ENCODE data around the gene FARP1. TPM values are rescaled to one million over a fixed set of nuclear protein-coding genes. Genes with fewer than 3 reads are reported as not detected.

FARP1 gene
- total and polyA plus RNA-seq, 3 experiments from 2014 or later: 0.16 to 0.27 (median 0.26) TPM

GRCh38 chr13:98484289-98485219, 341.7 kb downstream of the FARP1 start:
- H3K9me3 ChIP-seq (ENCODE audit: low read length): no peaks in the 10 kb centered on the region
- ChIA-PET POLR2A (interaction anchor here (0.6 to 0.8 kb wide), 3 partner anchors 79 to 93 kb away, joined by 3 read pairs; no protein-coding TSS in a partner anchor), CTCF (interaction anchor here (1.1 to 3.0 kb wide), 5 partner anchors 8 to 169 kb away, joined by 3 to 13 read pairs (median 3); no protein-coding TSS in a partner anchor)
- no peaks in the 10 kb centered on the region for H3K9me3 Mint-ChIP-seq
- peak in 4 of 5 donors; percentile 49 to 79 (median 66) for DNase-seq
- no peaks in the 10 kb centered on the region for H3K27me3 Mint-ChIP-seq
- peaks cover 74 to 94% (median 83%) of the 10 kb centered on the region in 3 donors for H3K4me1 Mint-ChIP-seq
- peaks cover 45% of the 10 kb centered on the region for H3K4me1 ChIP-seq (ENCODE audit: insufficient read depth, low read length)
- peaks cover 4% of the 10 kb centered on the region for H3K36me3 ChIP-seq (ENCODE audit: insufficient read depth, low read length)
- peaks cover 0 to 19% (median 5%) of the 10 kb centered on the region in 3 donors for H3K36me3 Mint-ChIP-seq
- peak overlapping the region; percentile 8 for H3K27ac ChIP-seq (ENCODE audit: low read depth, low read length)
- no peaks in the 10 kb centered on the region for H3K27me3 ChIP-seq (ENCODE audit: insufficient read depth, low read length, poor library complexity, severe bottlenecking)
- H3K27ac Mint-ChIP-seq: peak overlapping the region; percentile 92 to 100 (median 98)
- no peak overlapping the region for H3K4me3 ChIP-seq (ENCODE audit: low read length)
- H3K4me3 Mint-ChIP-seq: peak overlapping the region; percentile 61 to 87 (median 75)

- ChIA-PET POLR2A (interaction anchor here (0.6 kb wide), 1 partner anchor 91 kb away, joined by 3 read pairs; no protein-coding TSS in a partner anchor), CTCF (interaction anchor here (1.1 to 1.2 kb wide), 4 partner anchors 9 to 168 kb away, joined by 3 read pairs; no protein-coding TSS in a partner anchor)
- Mint-ChIP-seq H3K4me1 (peaks cover 79 to 99% (median 92%) of the 10 kb centered on the region in 3 donors), H3K9me3 (no peaks in the 10 kb centered on the region), H3K27me3 (no peaks in the 10 kb centered on the region), H3K27ac (peak overlapping the region; percentile 83 to 100 (median 96)), H3K4me3 (peak overlapping the region in 6 of 7 donors; percentile 30 to 87 (median 76)), H3K36me3 (peaks cover 0 to 21% (median 5%) of the 10 kb centered on the region in 3 donors)
- peaks cover 4% of the 10 kb centered on the region for H3K36me3 ChIP-seq (ENCODE audit: insufficient read depth, low read length)
- no peaks in the 10 kb centered on the region for H3K9me3 ChIP-seq (ENCODE audit: low read length)
- no peak overlapping the region for H3K4me3 ChIP-seq (ENCODE audit: low read length)
- H3K4me1 ChIP-seq (ENCODE audit: insufficient read depth, low read length): peaks cover 50% of the 10 kb centered on the region
- DNase-seq: peak in 1 of 5 donors; percentile 13
- H3K27ac ChIP-seq (ENCODE audit: low read depth, low read length): no peak overlapping the region
- H3K27me3 ChIP-seq (ENCODE audit: insufficient read depth, low read length, poor library complexity, severe bottlenecking): no peaks in the 10 kb centered on the region
These were observed 342.7 kb downstream of the FARP1 start for GRCh38 chr13:98485561-98485960.

- CTCF ChIA-PET: interaction anchor here (1.0 to 1.1 kb wide), 2 partner anchors 10 to 41 kb away, joined by 3 read pairs; no protein-coding TSS in a partner anchor
- Histone ChIP-seq H3K27me3 (ENCODE audit: insufficient read depth, low read length, poor library complexity, severe bottlenecking) (no peaks in the 10 kb centered on the region), H3K27ac (ENCODE audit: low read depth, low read length) (no peak overlapping the region), H3K4me1 (ENCODE audit: insufficient read depth, low read length) (peaks cover 42% of the 10 kb centered on the region), H3K36me3 (ENCODE audit: insufficient read depth, low read length) (peaks cover 4% of the 10 kb centered on the region), H3K4me3 (ENCODE audit: low read length) (no peak overlapping the region), H3K9me3 (ENCODE audit: low read length) (no peaks in the 10 kb centered on the region)
- POLR2A ChIA-PET: no interaction called here
- H3K36me3 Mint-ChIP-seq: peaks cover 0 to 20% (median 2%) of the 10 kb centered on the region in 3 donors
- DNase-seq: no peak
- H3K27me3 Mint-ChIP-seq: no peaks in the 10 kb centered on the region
- peaks cover 79 to 99% (median 92%) of the 10 kb centered on the region in 3 donors for H3K4me1 Mint-ChIP-seq
- peak overlapping the region in 6 of 8 donors; percentile 13 to 99 (median 76) for H3K27ac Mint-ChIP-seq
- no peaks in the 10 kb centered on the region for H3K9me3 Mint-ChIP-seq
- peak overlapping the region in 2 of 7 donors; percentile 15 to 29 for H3K4me3 Mint-ChIP-seq
These were observed 343.5 kb downstream of the FARP1 start for GRCh38 chr13:98486412-98486811.

- Histone ChIP-seq H3K4me1 (ENCODE audit: insufficient read depth, low read length) (peaks cover 40% of the 10 kb centered on the region), H3K36me3 (ENCODE audit: insufficient read depth, low read length) (peaks cover 4% of the 10 kb centered on the region), H3K27ac (ENCODE audit: low read depth, low read length) (no peak overlapping the region), H3K4me3 (ENCODE audit: low read length) (no peak overlapping the region), H3K27me3 (ENCODE audit: insufficient read depth, low read length, poor library complexity, severe bottlenecking) (no peaks in the 10 kb centered on the region), H3K9me3 (ENCODE audit: low read length) (no peaks in the 10 kb centered on the region)
- Mint-ChIP-seq H3K4me3 (peak overlapping the region in 1 of 7 donors; percentile 29), H3K4me1 (peaks cover 80 to 97% (median 92%) of the 10 kb centered on the region in 3 donors), H3K36me3 (peaks cover 0 to 16% (median 2%) of the 10 kb centered on the region in 3 donors), H3K27ac (peak overlapping the region in 7 of 8 donors; percentile 66 to 98 (median 81)), H3K9me3 (no peaks in the 10 kb centered on the region), H3K27me3 (no peaks in the 10 kb centered on the region)
- DNase-seq: no peak
- ChIA-PET POLR2A (no interaction called here), CTCF (interaction anchor here (1.0 to 1.1 kb wide), 2 partner anchors 11 to 41 kb away, joined by 3 read pairs; no protein-coding TSS in a partner anchor)
These were observed 344.1 kb downstream of the FARP1 start for GRCh38 chr13:98487016-98487415.

- ChIA-PET POLR2A (no interaction called here), CTCF (interaction anchor here (0.7 kb wide), 1 partner anchor 107 kb away, joined by 3 read pairs; no protein-coding TSS in a partner anchor)
- peak overlapping the region in 6 of 8 donors; percentile 49 to 84 (median 62) for H3K27ac Mint-ChIP-seq
- H3K4me3 Mint-ChIP-seq: peak overlapping the region in 1 of 7 donors; percentile 16
- Histone ChIP-seq H3K36me3 (ENCODE audit: insufficient read depth, low read length) (peaks cover 4% of the 10 kb centered on the region), H3K4me1 (ENCODE audit: insufficient read depth, low read length) (peaks cover 37% of the 10 kb centered on the region), H3K27ac (ENCODE audit: low read depth, low read length) (no peak overlapping the region), H3K9me3 (ENCODE audit: low read length) (no peaks in the 10 kb centered on the region), H3K27me3 (ENCODE audit: insufficient read depth, low read length, poor library complexity, severe bottlenecking) (no peaks in the 10 kb centered on the region), H3K4me3 (ENCODE audit: low read length) (no peak overlapping the region)
- peaks cover 0 to 18% (median 2%) of the 10 kb centered on the region in 3 donors for H3K36me3 Mint-ChIP-seq
- no peaks in the 10 kb centered on the region for H3K27me3 Mint-ChIP-seq
- peaks cover 81 to 97% (median 92%) of the 10 kb centered on the region in 3 donors for H3K4me1 Mint-ChIP-seq
- DNase-seq: no peak
- H3K9me3 Mint-ChIP-seq: no peaks in the 10 kb centered on the region
These were observed 344.6 kb downstream of the FARP1 start for GRCh38 chr13:98487522-98487921.

GRCh38 chr13:98488736-98489135, 345.8 kb downstream of the FARP1 start:
- Histone ChIP-seq H3K4me3 (ENCODE audit: low read length) (no peak overlapping the region), H3K4me1 (ENCODE audit: insufficient read depth, low read length) (peaks cover 37% of the 10 kb centered on the region), H3K27ac (ENCODE audit: low read depth, low read length) (no peak overlapping the region), H3K9me3 (ENCODE audit: low read length) (no peaks in the 10 kb centered on the region), H3K36me3 (ENCODE audit: insufficient read depth, low read length) (peaks cover 4% of the 10 kb centered on the region), H3K27me3 (ENCODE audit: insufficient read depth, low read length, poor library complexity, severe bottlenecking) (no peaks in the 10 kb centered on the region)
- Mint-ChIP-seq H3K36me3 (peaks cover 0 to 22% (median 2%) of the 10 kb centered on the region in 3 donors), H3K27ac (peak overlapping the region in 5 of 8 donors; percentile 31 to 63 (median 43)), H3K4me1 (peaks cover 81 to 97% (median 94%) of the 10 kb centered on the region in 3 donors), H3K27me3 (no peaks in the 10 kb centered on the region), H3K9me3 (no peaks in the 10 kb centered on the region), H3K4me3 (peak overlapping the region in 1 of 7 donors; percentile 38)
- POLR2A ChIA-PET: no interaction called here
- DNase-seq: no peak
- CTCF ChIA-PET: interaction anchor here (1.1 kb wide), 1 partner anchor 13 kb away, joined by 3 read pairs; no protein-coding TSS in a partner anchor

- peak overlapping the region in 1 of 7 donors; percentile 34 for H3K4me3 Mint-ChIP-seq
- Histone ChIP-seq H3K36me3 (ENCODE audit: insufficient read depth, low read length) (peaks cover 4% of the 10 kb centered on the region), H3K9me3 (ENCODE audit: low read length) (no peaks in the 10 kb centered on the region), H3K27ac (ENCODE audit: low read depth, low read length) (no peak overlapping the region), H3K27me3 (ENCODE audit: insufficient read depth, low read length, poor library complexity, severe bottlenecking) (no peaks in the 10 kb centered on the region), H3K4me3 (ENCODE audit: low read length) (no peak overlapping the region), H3K4me1 (ENCODE audit: insufficient read depth, low read length) (peaks cover 37% of the 10 kb centered on the region)
- H3K27me3 Mint-ChIP-seq: no peaks in the 10 kb centered on the region
- no peaks in the 10 kb centered on the region for H3K9me3 Mint-ChIP-seq
- peaks cover 0 to 26% (median 3%) of the 10 kb centered on the region in 3 donors for H3K36me3 Mint-ChIP-seq
- no peak for DNase-seq
- peak overlapping the region; percentile 31 to 87 (median 62) for H3K27ac Mint-ChIP-seq
- POLR2A ChIA-PET: no interaction called here
- CTCF ChIA-PET: interaction anchor here (1.1 to 1.3 kb wide), 2 partner anchors 44 to 81 kb away, joined by 3 read pairs; no protein-coding TSS in a partner anchor
- peaks cover 76 to 93% (median 89%) of the 10 kb centered on the region in 3 donors for H3K4me1 Mint-ChIP-seq
These were observed 346.7 kb downstream of the FARP1 start for GRCh38 chr13:98489446-98490194.

Data from CD8-positive, alpha-beta memory T cell (primary cell).